Measurements from ENCODE around the gene DACH1. TPM values are rescaled to one million over a fixed set of nuclear protein-coding genes. Genes with fewer than 3 reads are reported as not detected.

Gene DACH1
- total and polyA plus RNA-seq, 2 donors (not counting 1 experiment from before 2014, with no cell fraction given) = 0.02 to 0.33 TPM

DNA sequence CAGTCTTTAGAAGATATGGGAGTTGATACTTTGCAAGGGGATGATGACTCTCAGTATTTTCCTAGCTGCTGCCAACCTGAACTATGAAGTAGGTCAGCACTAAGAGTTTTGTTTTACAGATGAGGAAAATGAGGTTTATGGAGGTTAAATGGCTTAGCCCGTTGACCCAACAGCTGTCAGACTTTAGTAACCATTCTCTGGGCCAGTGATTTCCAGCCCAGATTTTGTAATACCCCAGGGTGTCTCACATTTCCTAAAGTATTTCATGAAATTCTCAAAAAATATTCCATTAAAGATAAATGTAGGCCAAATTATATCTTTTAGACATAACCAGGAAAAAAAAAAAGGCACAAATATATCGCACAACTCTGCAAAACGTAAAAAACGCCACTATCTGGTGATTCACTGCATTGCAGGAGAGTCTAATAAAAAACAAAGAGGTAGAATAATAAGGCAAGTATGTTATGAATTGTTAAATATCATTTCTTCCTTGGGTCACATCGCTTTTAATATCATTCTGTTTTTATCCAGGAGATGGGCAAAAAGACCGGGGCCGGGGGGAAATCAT lies 112.5 kb downstream of the DACH1 start:
- DNase-seq (ENCODE audit: low read depth in 2 of 2) = peak in 1 of 2 donors; percentile 59
- H3K27ac ChIP-seq (ENCODE audit: insufficient read depth, low read length) = no peak overlapping the region
- no peak overlapping the region for H3K4me3 ChIP-seq (replicated peaks in 1 of 4; ENCODE audit: control extremely low read depth in 1 of 4, insufficient read depth in 1 of 4, low read depth in 3 of 4, low read length in 4 of 4)

GRCh38 chr13:71752775-71753513 lies 114.1 kb downstream of the DACH1 start:
- Histone ChIP-seq H3K9me3 (ENCODE audit: control insufficient read depth, insufficient read depth, low read depth, low read length) (no peaks in the 10 kb centered on the region), H3K9ac (ENCODE audit: insufficient read depth, low read length) (no peak overlapping the region), H3K4me2 (ENCODE audit: extremely low read depth, insufficient read depth, low read length) (no peak overlapping the region), H3K4me1 (ENCODE audit: control insufficient read depth, extremely low read depth, insufficient read depth, low read length) (no peaks in the 10 kb centered on the region), H3K4me3 (replicated peaks in 1 of 4; ENCODE audit: control extremely low read depth in 1 of 4, insufficient read depth in 1 of 4, low read depth in 3 of 4, low read length in 4 of 4) (no peak overlapping the region), H4K20me1 (ENCODE audit: control insufficient read depth, extremely low read depth, insufficient read depth, low read length) (no peaks in the 10 kb centered on the region), H3K36me3 (ENCODE audit: control insufficient read depth, insufficient read depth, low read length) (no peaks in the 10 kb centered on the region), H3K27me3 (ENCODE audit: control insufficient read depth, insufficient read depth, low read length) (no peaks in the 10 kb centered on the region), H2AFZ (ENCODE audit: low read length) (no peak overlapping the region), H3K27ac (ENCODE audit: insufficient read depth, low read length) (no peak overlapping the region), H3K79me2 (ENCODE audit: control insufficient read depth, insufficient read depth, low read length) (no peaks in the 10 kb centered on the region)
- no peak for DNase-seq (ENCODE audit: low read depth in 2 of 2)
- TF ChIP-seq EZH2 (IDR thresholded peaks at IDR 0.05; ENCODE audit: low read length, missing control alignments) (no peak), CTCF (conservative IDR thresholded peaks at IDR 0.05 in 1 of 2, IDR thresholded peaks at IDR 0.05 in 1 of 2; ENCODE audit: low read depth in 1 of 2, low read length in 2 of 2) (no peak)

More for the DNA sequence above, 112.5 kb downstream of the DACH1 start:
- Histone ChIP-seq H3K9me3 (ENCODE audit: control insufficient read depth, insufficient read depth, low read depth, low read length) (no peaks in the 10 kb centered on the region), H4K20me1 (ENCODE audit: control insufficient read depth, extremely low read depth, insufficient read depth, low read length) (no peaks in the 10 kb centered on the region), H3K4me1 (ENCODE audit: control insufficient read depth, extremely low read depth, insufficient read depth, low read length) (no peaks in the 10 kb centered on the region), H3K9ac (ENCODE audit: insufficient read depth, low read length) (no peak overlapping the region), H2AFZ (ENCODE audit: low read length) (no peak overlapping the region), H3K36me3 (ENCODE audit: control insufficient read depth, insufficient read depth, low read length) (no peaks in the 10 kb centered on the region), H3K4me2 (ENCODE audit: extremely low read depth, insufficient read depth, low read length) (no peak overlapping the region), H3K79me2 (ENCODE audit: control insufficient read depth, insufficient read depth, low read length) (no peaks in the 10 kb centered on the region), H3K27me3 (ENCODE audit: control insufficient read depth, insufficient read depth, low read length) (no peaks in the 10 kb centered on the region)
- no peak for TF ChIP-seq EZH2 (IDR thresholded peaks at IDR 0.05; ENCODE audit: low read length, missing control alignments)
- peak in 1 of 2 donors; percentile 7 for TF ChIP-seq CTCF (conservative IDR thresholded peaks at IDR 0.05 in 1 of 2, IDR thresholded peaks at IDR 0.05 in 1 of 2; ENCODE audit: low read depth in 1 of 2, low read length in 2 of 2)

GRCh38 chr13:71751073-71751472 lies 115.9 kb downstream of the DACH1 start:
- H4K20me1 ChIP-seq (ENCODE audit: control insufficient read depth, extremely low read depth, insufficient read depth, low read length) = no peaks in the 10 kb centered on the region
- no peak overlapping the region for H3K4me3 ChIP-seq (replicated peaks in 1 of 4; ENCODE audit: control extremely low read depth in 1 of 4, insufficient read depth in 1 of 4, low read depth in 3 of 4, low read length in 4 of 4)
- no peak overlapping the region for H3K27ac ChIP-seq (ENCODE audit: insufficient read depth, low read length)
- H3K4me1 ChIP-seq (ENCODE audit: control insufficient read depth, extremely low read depth, insufficient read depth, low read length) = no peaks in the 10 kb centered on the region
- TF ChIP-seq EZH2 (IDR thresholded peaks at IDR 0.05; ENCODE audit: low read length, missing control alignments) = no peak
- no peak for TF ChIP-seq CTCF (conservative IDR thresholded peaks at IDR 0.05 in 1 of 2, IDR thresholded peaks at IDR 0.05 in 1 of 2; ENCODE audit: low read depth in 1 of 2, low read length in 2 of 2)
- H3K4me2 ChIP-seq (ENCODE audit: extremely low read depth, insufficient read depth, low read length) = no peak overlapping the region
- H2AFZ ChIP-seq (ENCODE audit: low read length) = no peak overlapping the region
- H3K9ac ChIP-seq (ENCODE audit: insufficient read depth, low read length) = no peak overlapping the region
- no peaks in the 10 kb centered on the region for H3K79me2 ChIP-seq (ENCODE audit: control insufficient read depth, insufficient read depth, low read length)
- peak in 1 of 2 donors; percentile 57 for DNase-seq (ENCODE audit: low read depth in 2 of 2)
- no peaks in the 10 kb centered on the region for H3K9me3 ChIP-seq (ENCODE audit: control insufficient read depth, insufficient read depth, low read depth, low read length)
- no peaks in the 10 kb centered on the region for H3K36me3 ChIP-seq (ENCODE audit: control insufficient read depth, insufficient read depth, low read length)
- no peaks in the 10 kb centered on the region for H3K27me3 ChIP-seq (ENCODE audit: control insufficient read depth, insufficient read depth, low read length)

Data from fibroblast of lung (primary cell).